ENCODE results near the gene FAM169A.
"Not testable (repeated sequence)": the region's sequence is repeated elsewhere in the genome, so short reads cannot be mapped to it uniquely, and the experiment has no call there.

The FAM169A gene

DNA sequence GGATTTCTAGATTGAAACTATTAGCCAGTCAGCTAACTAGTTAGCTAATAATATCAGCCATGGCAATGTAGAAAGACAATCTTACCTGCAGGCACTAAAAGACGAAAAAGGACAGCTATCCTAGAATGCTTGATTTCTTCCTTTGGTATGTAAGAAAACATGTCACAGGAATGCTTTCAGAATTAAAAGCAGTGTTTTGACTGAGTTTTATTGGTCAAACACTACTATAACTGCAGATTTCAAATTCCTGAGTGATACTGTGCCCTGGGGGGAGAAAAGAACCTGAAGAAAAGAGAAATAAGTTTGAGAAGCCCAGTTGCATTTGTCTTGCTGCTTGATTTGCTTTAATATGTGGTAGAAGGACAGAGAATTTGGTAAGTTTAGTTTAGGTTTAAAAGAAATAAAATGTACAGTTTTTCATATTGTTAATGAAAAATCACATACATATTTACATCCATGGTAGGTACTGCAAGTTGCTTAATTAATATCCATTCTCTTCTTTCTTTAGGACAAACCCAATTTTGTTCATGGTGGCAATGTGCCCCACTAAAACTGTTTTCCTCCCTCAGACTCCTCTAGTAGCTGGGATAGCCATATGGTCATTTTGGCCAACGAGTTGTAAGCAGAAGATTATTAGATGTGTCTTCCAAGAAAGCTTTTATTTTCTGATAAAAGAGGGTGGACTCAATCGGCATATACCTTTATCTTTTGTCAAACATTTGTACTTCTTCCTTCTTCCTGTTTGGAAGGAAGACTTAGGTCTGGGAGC, 4.3 kb upstream of the FAM169A start:
- Histone ChIP-seq H3K9me2 (ENCODE audit: low read depth, low read length) (no peaks in the 10 kb centered on the region), H3K27ac (ENCODE audit: low read depth, low read length, poor library complexity, severe bottlenecking) (no peak overlapping the region), H3K9ac (ENCODE audit: low read length) (no peak overlapping the region), H3K79me2 (ENCODE audit: insufficient read depth, low read length) (no peaks in the 10 kb centered on the region), H3K36me3 (ENCODE audit: insufficient read depth, low read length) (no peaks in the 10 kb centered on the region), H4K20me1 (ENCODE audit: insufficient read depth, low read length) (no peaks in the 10 kb centered on the region), H3K4me2 (ENCODE audit: low read length) (no peak overlapping the region), H3K4me1 (ENCODE audit: insufficient read depth, low read length, severe bottlenecking) (no peaks in the 10 kb centered on the region), H3F3A (ENCODE audit: insufficient read depth, low read length) (no peaks in the 10 kb centered on the region), H3K27me3 (ENCODE audit: insufficient read depth, low read length) (no peaks in the 10 kb centered on the region), H2AFZ (ENCODE audit: low read length) (no peak overlapping the region), H3K4me3 (ENCODE audit: low read depth, low read length, poor library complexity, severe bottlenecking) (no peak overlapping the region), H3K9me3 (ENCODE audit: low read length) (no peaks in the 10 kb centered on the region)
- TF ChIP-seq EZH2 (IDR thresholded peaks at IDR 0.05; ENCODE audit: borderline replicate concordance, low read length), result no peak
- TF ChIP-seq, protein P1, sequence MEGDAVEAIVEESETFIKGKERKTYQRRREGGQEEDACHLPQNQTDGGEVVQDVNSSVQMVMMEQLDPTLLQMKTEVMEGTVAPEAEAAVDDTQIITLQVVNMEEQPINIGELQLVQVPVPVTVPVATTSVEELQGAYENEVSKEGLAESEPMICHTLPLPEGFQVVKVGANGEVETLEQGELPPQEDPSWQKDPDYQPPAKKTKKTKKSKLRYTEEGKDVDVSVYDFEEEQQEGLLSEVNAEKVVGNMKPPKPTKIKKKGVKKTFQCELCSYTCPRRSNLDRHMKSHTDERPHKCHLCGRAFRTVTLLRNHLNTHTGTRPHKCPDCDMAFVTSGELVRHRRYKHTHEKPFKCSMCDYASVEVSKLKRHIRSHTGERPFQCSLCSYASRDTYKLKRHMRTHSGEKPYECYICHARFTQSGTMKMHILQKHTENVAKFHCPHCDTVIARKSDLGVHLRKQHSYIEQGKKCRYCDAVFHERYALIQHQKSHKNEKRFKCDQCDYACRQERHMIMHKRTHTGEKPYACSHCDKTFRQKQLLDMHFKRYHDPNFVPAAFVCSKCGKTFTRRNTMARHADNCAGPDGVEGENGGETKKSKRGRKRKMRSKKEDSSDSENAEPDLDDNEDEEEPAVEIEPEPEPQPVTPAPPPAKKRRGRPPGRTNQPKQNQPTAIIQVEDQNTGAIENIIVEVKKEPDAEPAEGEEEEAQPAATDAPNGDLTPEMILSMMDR (IDR thresholded peaks at IDR 0.05; ENCODE audit: low read length), result no peak

DNA sequence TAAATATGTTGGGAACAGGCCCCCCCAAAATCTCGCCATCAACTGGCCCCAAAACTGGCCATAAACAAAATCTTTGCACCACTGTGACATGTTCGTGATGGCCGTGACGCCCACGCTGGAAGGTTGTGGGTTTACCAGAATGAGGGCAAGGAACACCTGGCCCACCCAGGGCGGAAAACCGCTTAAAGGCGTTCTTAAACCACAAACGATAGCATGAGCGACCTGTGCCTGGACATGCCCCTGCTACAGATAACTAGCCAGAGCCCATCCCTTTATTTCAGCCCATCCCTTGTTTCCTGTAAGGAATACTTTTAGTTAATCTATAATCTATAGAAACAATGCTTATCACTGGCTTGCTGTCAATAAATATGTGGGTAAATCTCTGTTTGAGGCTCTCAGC, 3.2 kb upstream of the FAM169A start:
- H3K4me2 ChIP-seq (ENCODE audit: low read length); H3K27ac ChIP-seq (ENCODE audit: low read depth, low read length, poor library complexity, severe bottlenecking); H3K9ac ChIP-seq (ENCODE audit: low read length): not testable (repeated sequence)

DNA sequence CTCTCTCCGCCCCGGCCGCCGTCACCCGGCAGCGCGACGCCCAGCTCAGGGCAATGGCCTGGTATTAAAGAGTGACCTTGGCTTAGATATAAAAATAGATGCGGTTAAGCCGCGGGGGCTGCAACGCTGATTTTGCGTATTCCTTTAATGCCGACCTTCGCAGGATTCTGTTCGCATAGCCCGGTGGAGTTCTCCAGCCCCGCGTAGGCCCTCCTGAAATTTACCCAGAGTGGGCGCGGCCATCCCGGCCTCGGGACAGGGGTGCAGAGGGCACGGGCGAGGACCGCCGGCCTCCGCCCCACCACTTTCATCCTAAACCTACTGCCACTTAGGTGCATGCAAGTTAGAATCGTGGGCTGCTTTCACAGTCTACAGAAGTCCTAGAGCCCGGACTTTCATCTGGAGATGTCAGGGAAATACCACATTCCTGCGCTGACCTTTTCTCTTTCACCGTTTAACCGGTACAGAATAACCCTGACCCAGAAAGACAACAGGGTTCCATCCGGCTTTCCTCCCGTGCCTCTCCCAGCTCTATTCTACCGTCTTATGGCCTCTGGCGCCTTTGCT, 492 bp upstream of the FAM169A start:
- H3K27ac ChIP-seq (ENCODE audit: low read depth, low read length, poor library complexity, severe bottlenecking), result no peak overlapping the region
- no peaks in the 10 kb centered on the region for H3K9me2 ChIP-seq (ENCODE audit: low read depth, low read length)
- H3K9ac ChIP-seq (ENCODE audit: low read length), result no peak overlapping the region
- no peaks in the 10 kb centered on the region for H3K27me3 ChIP-seq (ENCODE audit: insufficient read depth, low read length)
- H2AFZ ChIP-seq (ENCODE audit: low read length), result no peak overlapping the region
- H3F3A ChIP-seq (ENCODE audit: insufficient read depth, low read length), result no peaks in the 10 kb centered on the region
- H3K4me1 ChIP-seq (ENCODE audit: insufficient read depth, low read length, severe bottlenecking), result no peaks in the 10 kb centered on the region
- H3K4me3 ChIP-seq (ENCODE audit: low read depth, low read length, poor library complexity, severe bottlenecking), result no peak overlapping the region
- no peaks in the 10 kb centered on the region for H3K36me3 ChIP-seq (ENCODE audit: insufficient read depth, low read length)
- H3K4me2 ChIP-seq (ENCODE audit: low read length), result no peak overlapping the region
- H4K20me1 ChIP-seq (ENCODE audit: insufficient read depth, low read length), result no peaks in the 10 kb centered on the region
- no peaks in the 10 kb centered on the region for H3K79me2 ChIP-seq (ENCODE audit: insufficient read depth, low read length)
- TF ChIP-seq, protein P1 (IDR thresholded peaks at IDR 0.05; ENCODE audit: low read length), result no peak
- no peak for TF ChIP-seq EZH2 (IDR thresholded peaks at IDR 0.05; ENCODE audit: borderline replicate concordance, low read length)
- H3K9me3 ChIP-seq (ENCODE audit: low read length), result no peaks in the 10 kb centered on the region

More for the DNA sequence above, 3.2 kb upstream of the FAM169A start:
- H3K27me3 ChIP-seq (ENCODE audit: insufficient read depth, low read length); H3K9me3 ChIP-seq (ENCODE audit: low read length); H3K4me1 ChIP-seq (ENCODE audit: insufficient read depth, low read length, severe bottlenecking); H2AFZ ChIP-seq (ENCODE audit: low read length); H3K9me2 ChIP-seq (ENCODE audit: low read depth, low read length); H3F3A ChIP-seq (ENCODE audit: insufficient read depth, low read length); H3K36me3 ChIP-seq (ENCODE audit: insufficient read depth, low read length); H3K4me3 ChIP-seq (ENCODE audit: low read depth, low read length, poor library complexity, severe bottlenecking); H3K79me2 ChIP-seq (ENCODE audit: insufficient read depth, low read length); H4K20me1 ChIP-seq (ENCODE audit: insufficient read depth, low read length): not testable (repeated sequence)

Measured in OCI-LY1 (cell line).